NCI-H460 (cell line): Measurements from ENCODE around the gene LIX1L. TPM values are rescaled to one million over a fixed set of nuclear protein-coding genes. Genes with fewer than 3 reads are reported as not detected.
A peak's percentile ranks its signal among the peaks of the same experiment; 100 is the strongest.
"Not testable (repeated sequence)": the region's sequence is repeated elsewhere in the genome, so short reads cannot be mapped to it uniquely, and the experiment has no call there.

Experiments
- DNase-seq: peaks from one replicate; pipeline ENCODE4 v3.0.0-alpha.2; 2016; ENCODE audit warnings: low read depth; ENCODE audit errors: extremely low read depth
- total RNA-seq: library from RNA; depleted of rRNA; stranded (reverse); fragments of >200 nt; shearing (Covaris generic); gene quantifications from 2 replicates; pipeline ENCODE4 v1.2.3, GENCODE V29; 2014

The LIX1L gene
- total RNA-seq, 1 experiment from 2014 or later = 51.0 TPM

DNA sequence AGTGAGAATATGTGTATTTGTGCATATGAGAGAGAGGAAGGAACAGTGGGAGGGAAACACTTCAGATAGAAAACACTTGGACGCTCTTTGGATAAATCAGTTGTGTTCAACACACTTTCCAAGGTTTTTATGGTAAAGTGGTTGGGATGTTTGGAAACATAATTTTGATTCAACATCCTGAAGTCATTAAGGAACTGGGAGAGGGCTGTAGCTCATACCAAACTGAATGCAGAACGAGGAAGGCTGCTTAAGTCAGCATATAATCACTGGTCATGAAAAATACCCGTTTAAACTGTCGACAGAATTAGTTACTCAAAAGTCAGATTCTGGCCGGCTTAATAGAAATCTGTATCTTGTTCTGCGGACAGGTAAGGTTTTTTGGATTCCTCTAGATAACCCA lies 14.9 kb downstream of the LIX1L start:
- DNase-seq = no peak

DNA sequence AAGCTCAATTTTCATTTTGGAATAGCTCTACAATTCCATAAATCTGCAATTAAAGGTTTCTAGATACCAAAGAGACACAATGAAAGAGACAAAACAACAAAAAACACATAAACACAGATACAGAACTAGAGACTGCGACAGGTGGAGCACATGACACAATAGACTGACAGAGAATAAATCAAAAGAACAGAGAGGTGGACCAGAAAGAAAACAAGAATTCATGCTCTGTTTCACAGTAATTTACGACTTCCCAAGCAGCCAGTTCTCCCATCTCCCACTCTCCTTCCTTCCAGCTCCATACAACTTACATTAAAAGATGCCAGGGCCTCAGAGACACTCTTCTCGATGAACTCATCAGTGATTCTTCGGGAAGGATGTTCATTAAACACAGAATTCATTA lies 15.4 kb downstream of the LIX1L start:
- DNase-seq = no peak

DNA sequence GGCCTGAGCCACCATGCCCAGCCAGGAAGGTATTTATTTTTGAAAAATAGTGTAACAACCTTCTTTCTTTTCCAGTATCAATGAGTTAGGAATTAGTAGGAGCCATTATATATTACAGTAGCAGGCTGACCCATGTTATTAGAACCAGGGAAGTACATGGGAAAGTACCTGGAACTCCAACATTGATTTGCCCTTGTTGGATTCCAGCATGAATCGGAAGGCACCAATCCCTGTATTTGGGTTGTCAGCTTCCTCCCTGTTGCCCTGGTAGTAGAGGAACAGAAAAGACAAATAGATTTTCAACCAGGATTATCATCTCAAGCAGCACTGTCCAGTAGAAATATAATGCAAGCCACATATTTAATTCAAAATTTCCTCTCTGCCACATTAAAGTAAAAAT lies 20.4 kb downstream of the LIX1L start:
- no peak for DNase-seq

DNA sequence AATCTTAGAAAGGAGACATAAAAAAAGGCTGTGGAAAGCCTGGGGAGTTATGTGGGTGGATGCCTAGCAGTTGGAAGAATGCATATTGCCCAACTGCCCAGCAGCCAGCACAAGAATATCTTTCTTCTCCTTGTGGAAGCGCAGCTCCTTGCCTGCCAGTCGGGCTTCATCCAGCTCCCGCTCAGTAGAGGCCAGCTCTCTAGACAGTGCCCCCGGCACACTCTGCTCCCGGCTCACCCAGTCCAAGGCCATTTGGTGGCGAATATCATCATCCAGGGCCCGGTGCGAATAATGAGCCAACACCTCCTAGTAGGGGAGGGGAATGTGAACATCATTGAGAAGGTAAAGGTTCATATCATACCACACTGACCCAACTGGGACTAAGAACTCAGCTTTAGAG lies 21.6 kb downstream of the LIX1L start:
- DNase-seq = no peak

DNA sequence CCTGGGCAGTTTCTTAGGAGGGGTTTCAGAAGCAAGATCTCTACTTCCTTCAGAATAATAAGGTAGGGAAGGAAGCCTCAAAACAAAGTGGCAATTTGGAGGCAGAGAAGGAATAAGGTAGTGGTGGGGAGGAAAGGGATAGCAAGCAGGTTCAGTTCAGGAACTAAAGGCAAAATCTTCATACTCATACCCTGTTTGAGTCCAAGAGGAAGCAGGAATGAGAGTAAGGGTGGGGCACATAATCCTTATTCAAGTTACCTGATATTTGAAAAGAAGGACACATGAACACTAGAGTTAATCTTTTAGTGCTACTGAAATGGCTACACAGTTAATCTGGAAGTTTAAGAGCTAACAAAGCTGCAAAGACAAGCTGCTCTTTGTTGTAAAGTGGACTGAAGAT lies 22.1 kb downstream of the LIX1L start:
- no peak for DNase-seq

DNA sequence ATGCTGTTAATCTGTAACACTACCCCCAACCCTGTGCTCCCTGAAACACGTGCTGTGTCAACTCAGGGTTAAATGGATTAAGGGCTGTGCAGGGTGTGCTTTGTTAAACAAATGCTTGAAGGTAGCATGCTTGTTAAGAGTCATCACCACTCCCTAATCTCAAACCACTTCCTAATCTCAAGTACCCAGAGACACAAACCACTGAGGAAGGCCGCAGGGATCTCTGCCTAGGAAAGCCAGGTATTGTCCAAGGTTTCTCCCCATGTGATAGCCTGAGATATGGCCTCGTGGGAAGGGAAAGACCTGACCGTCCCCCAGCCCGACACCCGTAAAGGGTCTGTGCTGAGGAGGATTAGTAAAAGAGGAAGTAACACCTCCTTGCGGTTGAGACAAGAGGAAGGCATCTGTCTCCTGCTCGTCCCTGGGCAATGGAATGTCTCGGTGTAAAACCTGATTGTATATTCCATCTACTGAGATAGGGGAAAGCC lies 25.3 kb downstream of the LIX1L start:
- not testable (repeated sequence) for DNase-seq

DNA sequence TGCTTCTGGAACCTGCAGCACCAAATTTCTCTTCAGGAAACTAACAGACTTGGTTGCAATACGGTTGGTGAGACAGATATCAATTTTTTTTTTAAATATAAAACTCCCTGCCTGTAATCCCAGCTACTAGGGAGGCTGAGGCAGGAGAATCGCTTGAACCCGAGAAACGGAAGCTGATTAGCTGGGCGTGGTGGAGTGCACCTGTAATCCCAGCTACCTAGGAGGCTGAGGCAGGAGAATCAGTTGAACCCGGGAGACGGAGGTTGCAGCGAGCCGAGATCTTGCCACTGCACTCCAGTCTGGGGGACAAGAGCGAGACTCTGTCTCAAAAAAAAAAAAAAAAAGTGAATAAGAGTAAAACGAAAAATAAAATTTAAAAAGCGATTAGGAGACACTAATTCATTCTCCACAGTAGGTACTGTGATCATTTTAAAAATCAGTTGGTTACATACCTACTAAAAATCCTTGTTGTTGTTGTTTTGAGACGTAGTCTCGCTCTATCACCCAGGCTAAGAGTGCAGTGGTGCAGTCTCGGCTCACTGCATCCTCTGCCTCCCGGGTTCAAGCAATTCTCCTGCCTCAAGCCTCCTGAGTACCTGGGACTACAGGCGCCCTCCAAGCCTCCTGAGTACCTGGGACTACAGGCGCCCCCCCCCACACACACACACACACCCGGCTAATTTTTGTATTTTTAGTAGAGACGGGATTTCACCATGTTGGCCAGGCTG lies 29.7 kb downstream of the LIX1L start:
- DNase-seq = no peak

DNA sequence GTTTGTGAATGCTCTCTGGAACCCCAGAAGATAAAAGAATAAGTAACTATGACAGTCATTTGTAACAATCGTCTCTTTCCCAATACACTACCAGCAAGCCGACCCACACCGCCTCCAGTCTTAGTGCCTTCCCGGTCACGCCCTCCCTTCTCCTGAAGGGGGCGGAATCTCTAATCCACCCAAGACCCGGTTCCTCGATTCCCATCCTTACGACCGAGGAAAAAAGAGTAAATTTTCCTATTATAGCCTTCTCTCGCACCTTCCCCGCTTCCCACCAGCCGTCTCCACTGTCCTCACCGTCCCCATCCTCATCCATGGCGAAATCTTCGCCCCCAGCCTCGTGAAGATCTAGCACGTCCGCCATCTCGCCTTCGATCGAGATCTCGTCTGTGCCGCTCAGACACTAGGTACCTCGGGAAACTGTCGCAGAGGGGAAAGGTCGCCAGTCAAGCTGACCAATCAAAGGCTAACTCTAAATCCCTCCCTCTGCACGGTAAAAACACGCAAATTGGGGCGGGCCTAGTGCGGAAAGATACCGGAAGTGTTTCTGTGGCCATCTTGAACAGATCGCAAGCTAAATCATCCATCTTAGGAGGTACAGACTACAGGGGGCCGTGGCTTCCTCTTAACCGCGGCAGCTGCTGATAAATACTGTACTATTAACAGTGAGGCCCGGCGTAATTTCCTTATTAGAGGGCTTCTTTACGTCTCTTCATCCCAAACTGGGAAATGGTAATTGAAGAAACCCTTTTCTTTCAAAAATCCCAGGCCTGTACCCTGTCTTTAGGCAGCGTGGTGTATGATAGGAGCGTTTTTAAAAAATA lies 30.5 kb downstream of the LIX1L start, which contains the start of gene RBM8A:
RBM8A (minus strand) TSS at position 422 of the 824 bp plus-strand sequence; CDS start at position 364, 58 bp downstream.
- DNase-seq = peak; percentile 99

DNA sequence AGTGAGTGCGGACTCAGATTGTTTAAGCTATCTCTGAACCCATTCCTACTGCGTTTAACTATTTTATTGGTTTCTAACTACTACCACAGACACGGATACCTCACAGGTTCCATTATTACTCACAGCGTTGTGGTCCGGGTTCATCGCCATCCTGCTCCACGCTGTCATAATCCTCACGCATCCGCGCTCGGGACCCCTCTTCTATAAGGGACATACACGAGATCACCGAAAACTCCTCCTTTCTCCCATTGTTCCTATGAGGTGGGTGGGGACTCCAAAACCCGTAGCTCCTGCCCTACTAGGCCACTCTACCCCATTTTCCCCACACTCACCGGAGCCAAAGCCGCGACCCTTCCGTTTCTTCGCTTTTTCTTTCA lies 31.1 kb downstream of the LIX1L start:
- no peak for DNase-seq

DNA sequence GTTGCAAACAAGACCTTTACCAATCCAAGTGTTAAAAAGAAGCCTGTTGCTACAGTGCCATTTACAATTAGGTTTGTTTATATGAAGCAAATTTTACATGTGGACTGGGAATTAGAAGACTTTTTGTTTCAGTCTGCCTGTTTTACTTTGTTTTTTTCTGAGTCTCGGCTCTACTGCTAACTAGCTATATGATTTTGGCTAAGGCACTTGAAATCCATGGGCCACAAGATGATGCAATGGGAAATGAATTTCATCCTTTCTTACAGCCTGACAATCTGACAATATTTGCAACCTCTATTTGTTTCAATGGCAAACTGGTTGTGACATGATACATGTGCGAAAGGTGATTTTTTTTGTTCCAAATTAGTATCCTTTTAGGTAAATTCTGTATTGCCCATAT lies 35.6 kb downstream of the LIX1L start:
- DNase-seq = no peak

DNA sequence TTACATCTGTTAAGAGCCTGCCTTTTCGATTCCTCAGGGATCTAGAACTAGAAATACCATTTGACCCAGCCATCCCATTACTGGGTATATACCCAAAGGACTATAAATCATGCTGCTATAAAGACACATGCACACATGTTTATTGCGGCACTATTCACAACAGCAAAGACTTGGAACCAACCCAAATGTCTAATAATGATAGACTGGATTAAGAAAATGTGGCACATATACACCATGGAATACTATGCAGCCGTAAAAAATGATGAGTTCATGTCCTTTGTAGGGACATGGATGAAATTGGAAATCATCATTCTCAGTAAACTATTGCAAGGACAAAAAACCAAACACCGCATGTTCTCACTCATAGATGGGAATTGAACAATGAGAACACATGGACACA lies 37.5 kb downstream of the LIX1L start:
- not testable (repeated sequence) for DNase-seq

DNA sequence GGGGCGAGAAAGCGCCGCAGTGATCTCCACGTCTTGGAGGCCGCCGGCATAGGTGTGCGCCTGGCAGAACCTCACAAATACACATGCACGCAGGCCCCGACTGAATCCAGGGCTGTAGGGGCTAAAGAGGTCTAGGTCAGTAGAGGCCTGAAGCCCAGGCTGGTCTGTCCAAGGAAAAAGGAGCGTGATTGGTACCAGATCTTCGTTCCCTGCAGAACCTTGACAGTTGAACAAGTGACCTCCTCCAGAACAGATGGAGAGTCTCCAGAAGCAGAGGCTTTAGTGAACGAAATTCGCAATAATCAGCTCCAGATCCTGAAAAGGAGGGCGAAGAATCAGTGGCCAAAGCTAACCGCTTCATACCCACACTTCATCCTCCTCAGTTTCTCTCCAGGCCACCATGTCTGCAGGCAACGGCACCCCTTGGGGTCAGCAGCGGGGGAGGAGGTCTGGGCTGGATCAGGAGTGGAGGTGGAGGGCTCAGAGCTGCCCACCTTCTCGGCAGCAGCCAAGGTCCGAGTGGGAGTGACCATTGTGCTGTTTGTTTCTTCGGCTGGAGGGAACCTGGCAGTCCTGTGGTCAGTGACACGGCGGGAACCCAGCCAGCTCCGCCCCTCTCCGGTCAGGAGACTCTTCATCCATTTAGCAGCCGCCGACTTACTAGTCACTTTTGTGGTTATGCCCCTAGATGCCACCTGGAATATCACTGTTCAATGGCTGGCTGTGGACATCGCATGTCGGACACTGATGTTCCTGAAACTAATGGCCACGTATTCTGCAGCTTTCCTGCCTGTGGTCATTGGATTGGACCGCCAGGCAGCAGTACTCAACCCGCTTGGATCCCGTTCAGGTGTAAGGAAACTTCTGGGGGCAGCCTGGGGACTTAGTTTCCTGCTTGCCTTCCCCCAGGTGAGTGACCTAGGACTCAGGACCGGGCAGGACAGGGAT lies 38.6 kb downstream of the LIX1L start:
- no peak for DNase-seq

DNA sequence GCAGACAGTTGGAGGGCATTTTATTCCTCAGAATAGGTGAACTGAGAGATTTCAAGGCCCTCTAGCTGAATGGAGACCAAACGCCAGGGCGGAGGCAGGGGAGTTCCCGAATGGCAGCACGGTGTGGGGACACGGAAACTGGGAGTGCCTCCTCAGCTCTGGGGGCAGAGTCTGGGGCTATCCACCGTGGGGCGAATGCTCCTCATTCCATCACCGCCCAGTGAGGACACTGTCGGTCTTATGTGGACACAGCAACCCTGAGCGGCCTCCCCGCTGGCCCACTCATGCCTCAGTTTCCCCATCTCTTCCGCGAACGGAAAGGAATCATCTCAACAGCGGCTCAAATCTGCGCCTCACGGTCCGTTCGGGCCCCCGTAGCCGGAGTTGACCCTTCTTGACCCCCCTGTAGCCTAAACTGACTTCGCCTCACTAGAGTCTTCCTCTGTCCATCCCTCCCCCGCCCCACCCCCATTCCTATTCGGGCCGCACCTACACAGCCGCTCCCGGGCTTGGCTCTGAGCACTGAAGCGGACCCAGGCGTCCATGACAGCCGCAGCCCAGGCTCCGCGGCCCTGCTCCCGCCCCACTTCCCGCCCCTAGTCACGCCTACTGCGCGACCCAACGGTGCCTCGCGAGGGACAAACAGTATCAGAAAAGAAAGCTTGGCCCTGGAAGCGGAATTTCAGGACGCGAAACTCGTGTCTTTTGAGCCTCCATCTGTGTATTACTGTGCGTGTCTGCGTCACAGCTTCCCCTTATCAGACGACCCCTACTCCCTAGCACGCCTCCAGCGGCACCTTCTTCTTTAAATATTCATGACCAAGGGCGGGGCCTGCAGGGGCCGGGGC lies 39.4 kb downstream of the LIX1L start, which contains the start of gene PEX11B:
PEX11B (minus strand) TSS at position 574 of the 848 bp plus-strand sequence; CDS start at position 545, 29 bp downstream.
- peak; percentile 83 for DNase-seq

DNA sequence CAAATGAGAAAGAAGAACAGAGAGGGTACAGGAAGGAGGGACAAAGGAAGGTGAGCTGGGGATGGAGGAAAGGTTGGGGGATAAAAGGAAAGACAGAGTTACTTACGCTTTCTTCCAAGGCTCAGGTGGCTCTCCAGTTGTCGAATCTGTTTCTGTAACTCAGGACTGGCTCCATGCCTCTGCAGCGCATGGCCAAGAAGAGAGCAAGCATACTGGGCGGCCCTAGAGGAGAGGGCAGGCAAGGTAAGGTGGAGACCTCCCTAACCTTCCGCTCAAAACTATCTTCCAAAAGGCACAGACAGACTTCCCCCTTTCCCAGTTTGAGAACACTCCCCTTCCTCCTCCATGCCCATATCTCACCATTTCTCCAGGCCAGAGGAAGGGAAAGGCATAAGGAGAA lies 40.2 kb downstream of the LIX1L start:
- DNase-seq = no peak

DNA sequence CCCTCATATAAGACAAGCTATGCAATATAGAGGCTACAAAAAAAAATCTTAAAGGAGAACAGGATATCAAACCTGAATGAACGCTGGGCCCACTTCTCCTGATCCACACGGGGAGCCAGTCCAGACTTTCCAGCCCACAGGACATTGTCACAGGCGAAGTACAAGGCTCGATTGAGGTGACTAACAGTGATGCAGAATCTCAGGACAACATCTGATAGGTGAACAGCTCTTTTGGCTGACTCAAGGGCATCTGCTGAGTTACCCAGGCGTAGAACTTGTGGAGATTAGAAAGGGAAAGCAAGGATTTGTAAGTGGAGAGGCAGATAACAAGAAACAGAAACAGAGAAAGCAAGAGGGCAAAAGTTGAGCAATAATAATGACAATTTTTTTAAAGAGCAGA lies 41.1 kb downstream of the LIX1L start:
- DNase-seq = no peak

DNA sequence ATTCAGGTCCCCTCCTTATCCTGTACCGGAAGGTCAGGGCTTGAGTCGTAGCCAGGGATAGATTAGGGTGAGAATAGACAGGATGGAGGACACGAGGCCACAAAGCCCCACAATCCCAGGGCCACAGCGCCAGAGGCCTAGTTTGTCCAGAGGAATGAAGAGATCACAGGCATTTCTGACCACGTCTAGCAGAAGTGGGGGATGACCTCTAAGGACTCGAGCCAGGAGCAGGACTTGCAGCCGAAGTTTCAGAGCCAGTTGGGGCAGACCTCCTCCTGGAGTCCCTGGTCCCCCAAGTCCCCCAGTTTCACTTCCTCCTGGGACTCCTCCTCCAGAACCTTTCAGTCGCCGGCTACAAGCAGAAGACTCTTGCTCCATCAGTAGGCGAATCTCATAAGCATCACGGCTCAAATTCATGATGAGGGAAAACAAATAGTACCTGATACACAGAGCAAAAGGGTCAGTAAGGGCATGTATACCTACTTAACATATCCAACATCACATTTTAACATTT lies 45.6 kb downstream of the LIX1L start:
- no peak for DNase-seq

DNA sequence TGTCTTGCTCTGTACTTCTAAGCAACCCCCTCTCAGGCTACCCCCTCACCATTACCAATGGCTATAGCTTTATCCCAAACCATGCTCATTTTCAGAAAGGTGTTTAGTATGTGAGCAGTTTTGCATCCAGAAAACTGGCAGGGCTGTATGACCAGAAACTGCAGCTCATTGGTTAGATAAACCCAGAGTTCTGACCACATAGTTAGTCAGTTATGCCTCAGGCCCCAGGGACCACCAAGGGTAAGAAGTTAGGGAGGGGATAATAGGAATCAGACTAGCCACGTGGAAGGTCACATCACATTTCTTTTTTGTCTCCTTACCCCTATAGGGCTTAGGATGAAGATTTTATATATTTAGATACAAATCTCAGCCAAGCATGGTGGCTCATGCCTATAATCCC lies 49.2 kb downstream of the LIX1L start:
- DNase-seq = no peak

DNA sequence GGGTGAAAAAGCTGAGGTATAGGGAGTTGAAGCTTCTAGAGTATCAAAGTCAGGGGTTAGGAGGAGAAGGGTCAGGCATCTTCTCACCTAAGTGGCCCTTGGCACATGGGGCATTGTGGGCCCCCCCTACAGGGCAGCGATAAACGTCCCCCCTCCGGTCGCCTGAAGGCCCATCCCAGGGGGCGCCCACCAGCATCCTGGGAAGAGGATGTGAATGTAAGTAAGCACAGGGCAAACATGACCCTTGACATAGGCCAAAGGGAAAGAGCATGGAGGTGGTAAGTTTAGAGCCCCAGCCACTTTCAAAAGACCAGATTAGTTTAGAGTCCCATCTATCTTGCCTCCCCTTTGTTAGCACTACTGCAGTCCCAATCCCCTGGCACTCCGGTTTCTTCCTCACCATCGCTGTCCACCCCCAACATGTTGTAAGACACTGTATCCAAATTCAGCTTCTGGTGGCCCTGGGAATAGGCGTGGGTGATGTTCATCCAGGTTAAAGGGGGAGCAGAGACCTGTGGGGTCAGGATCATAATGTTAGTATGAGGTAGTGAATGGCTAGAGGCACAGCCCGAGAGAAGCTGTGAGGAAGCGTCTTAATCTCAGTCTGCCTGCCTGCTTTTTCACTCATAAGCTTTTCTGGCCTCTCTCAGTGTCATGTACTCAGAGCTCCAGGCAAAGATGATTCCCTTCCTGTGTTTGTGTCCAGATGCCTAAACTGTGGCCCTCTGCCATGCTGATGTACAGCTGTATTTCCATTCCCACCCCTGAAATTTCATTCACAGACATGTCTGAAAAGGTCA lies 50.7 kb downstream of the LIX1L start:
- DNase-seq = no peak
